ENCODE results near the gene EGFLAM. TPM values are rescaled to one million over a fixed set of nuclear protein-coding genes. Genes with fewer than 3 reads are reported as not detected.

Gene EGFLAM
- polyA plus RNA-seq, 1 donor from 2014 or later: not detected

DNA sequence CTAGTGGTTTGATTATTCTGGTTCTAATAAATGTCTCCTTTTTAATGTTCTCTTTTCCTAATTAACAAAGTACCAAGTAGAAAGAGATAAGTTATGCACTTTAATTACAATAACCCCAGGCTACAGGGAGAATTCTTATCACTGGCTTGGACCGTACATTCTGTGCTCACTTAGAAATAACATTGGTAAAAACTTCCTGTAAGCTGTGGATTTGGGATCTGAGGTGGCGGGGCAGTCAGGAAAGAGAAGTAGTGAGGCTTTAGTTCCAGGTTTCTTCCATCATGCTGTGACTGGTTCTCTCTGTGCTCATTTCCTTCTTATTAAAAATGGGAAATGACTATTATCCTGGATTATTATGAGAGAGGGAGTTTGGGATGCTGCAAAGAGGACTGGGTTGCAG is 142.0 kb downstream of the EGFLAM start:
- no peak for TF ChIP-seq REST (IDR thresholded peaks at IDR 0.05; ENCODE audit: borderline replicate concordance)
- no peak for TF ChIP-seq EZH2 (IDR thresholded peaks at IDR 0.05; ENCODE audit: borderline replicate concordance, insufficient read depth, low read length, poor library complexity, severe bottlenecking)
- no peak for TF ChIP-seq SMC3 (conservative IDR thresholded peaks at IDR 0.05; ENCODE audit: poor library complexity)
- no peak for TF ChIP-seq POLR2AphosphoS5 (IDR thresholded peaks at IDR 0.05)
- TF ChIP-seq MXI1 (conservative IDR thresholded peaks at IDR 0.05; ENCODE audit: poor library complexity, severe bottlenecking): no peak
- no peak for TF ChIP-seq TAF1 (IDR thresholded peaks at IDR 0.05; ENCODE audit: low read depth)
- TF ChIP-seq RAD21 (conservative IDR thresholded peaks at IDR 0.05): no peak
- no peak for TF ChIP-seq EP300 (conservative IDR thresholded peaks at IDR 0.05; ENCODE audit: poor library complexity, severe bottlenecking)
- no peak for TF ChIP-seq CTCF (IDR thresholded peaks at IDR 0.05; ENCODE audit: poor library complexity, severe bottlenecking)
- Histone ChIP-seq H3K79me2 (replicated peaks; ENCODE audit: insufficient read depth, low read length) (no peaks in the 10 kb centered on the region), H2AFZ (ENCODE audit: low read depth, low read length) (no peak overlapping the region), H3K4me3 (ENCODE audit: low read length) (no peak overlapping the region), H4K20me1 (ENCODE audit: insufficient read depth) (no peaks in the 10 kb centered on the region), H3K27me3 (ENCODE audit: insufficient read depth, low read depth, low read length) (no peaks in the 10 kb centered on the region), H3K9me2 (ENCODE audit: insufficient read depth, low read length) (no peaks in the 10 kb centered on the region), H3F3A (ENCODE audit: insufficient read depth, low read length, poor library complexity, severe bottlenecking) (no peaks in the 10 kb centered on the region), H3K4me2 (ENCODE audit: low read length) (no peak overlapping the region), H3K27ac (ENCODE audit: low read length) (no peak overlapping the region), H3K9ac (ENCODE audit: low read length) (no peak overlapping the region), H3K9me3 (ENCODE audit: low read length) (no peaks in the 10 kb centered on the region), H3K36me3 (ENCODE audit: insufficient read depth, low read length) (no peaks in the 10 kb centered on the region)

- H4K20me1 ChIP-seq (ENCODE audit: insufficient read depth): no peaks in the 10 kb centered on the region
- no peak overlapping the region for H3K4me2 ChIP-seq (ENCODE audit: low read length)
- no peaks in the 10 kb centered on the region for H3K36me3 ChIP-seq (ENCODE audit: insufficient read depth, low read length)
- no peaks in the 10 kb centered on the region for H3K27me3 ChIP-seq (ENCODE audit: insufficient read depth, low read depth, low read length)
- no peak overlapping the region for H3K9ac ChIP-seq (ENCODE audit: low read length)
- TF ChIP-seq MXI1 (conservative IDR thresholded peaks at IDR 0.05; ENCODE audit: poor library complexity, severe bottlenecking) (no peak), RAD21 (conservative IDR thresholded peaks at IDR 0.05) (no peak), EZH2 (IDR thresholded peaks at IDR 0.05; ENCODE audit: borderline replicate concordance, insufficient read depth, low read length, poor library complexity, severe bottlenecking) (no peak), REST (IDR thresholded peaks at IDR 0.05; ENCODE audit: borderline replicate concordance) (no peak), CTCF (IDR thresholded peaks at IDR 0.05; ENCODE audit: poor library complexity, severe bottlenecking) (no peak), SMC3 (conservative IDR thresholded peaks at IDR 0.05; ENCODE audit: poor library complexity) (no peak), TAF1 (IDR thresholded peaks at IDR 0.05; ENCODE audit: low read depth) (no peak), EP300 (conservative IDR thresholded peaks at IDR 0.05; ENCODE audit: poor library complexity, severe bottlenecking) (no peak), POLR2AphosphoS5 (IDR thresholded peaks at IDR 0.05) (no peak)
- no peak overlapping the region for H3K4me3 ChIP-seq (ENCODE audit: low read length)
- H3K27ac ChIP-seq (ENCODE audit: low read length): no peak overlapping the region
- H2AFZ ChIP-seq (ENCODE audit: low read depth, low read length): no peak overlapping the region
- H3K79me2 ChIP-seq (replicated peaks; ENCODE audit: insufficient read depth, low read length): no peaks in the 10 kb centered on the region
- no peaks in the 10 kb centered on the region for H3K9me2 ChIP-seq (ENCODE audit: insufficient read depth, low read length)
- H3K9me3 ChIP-seq (ENCODE audit: low read length): no peaks in the 10 kb centered on the region
- no peaks in the 10 kb centered on the region for H3F3A ChIP-seq (ENCODE audit: insufficient read depth, low read length, poor library complexity, severe bottlenecking)
These were observed 142.8 kb downstream of the EGFLAM start for GRCh38 chr5:38401145-38401544.

Data from neural cell (in vitro differentiated cells).